Measurements from ENCODE around the gene CAPN9.

- no peak for TF ChIP-seq EP300 (IDR thresholded peaks at IDR 0.05; ENCODE audit: borderline replicate concordance)
- TF ChIP-seq CEBPB (IDR thresholded peaks at IDR 0.05) = no peak
- TF ChIP-seq NFIC (IDR thresholded peaks at IDR 0.05) = no peak
- no peak for TF ChIP-seq RAD21 (IDR thresholded peaks at IDR 0.05; ENCODE audit: low read depth)
- TF ChIP-seq USF1 (IDR thresholded peaks at IDR 0.05) = no peak
- TF ChIP-seq TCF12 (IDR thresholded peaks at IDR 0.05; ENCODE audit: low read depth) = no peak
- TF ChIP-seq REST (IDR thresholded peaks at IDR 0.05; ENCODE audit: low read depth) = no peak
- no peak for TF ChIP-seq TAF1 (IDR thresholded peaks at IDR 0.05; ENCODE audit: low read depth)
These were observed 12.3 kb downstream of the CAPN9 start for GRCh38 chr1:230759369-230760065.

Measured in Ishikawa (cell line).